ENCODE results near the gene TBX10.
"Not testable (repeated sequence)": the region's sequence is repeated elsewhere in the genome, so short reads cannot be mapped to it uniquely, and the experiment has no call there.

The TBX10 gene

GRCh38 chr11:67626131-67626833, 13.3 kb downstream of the TBX10 start:
- not testable (repeated sequence) for H3K36me3 ChIP-seq (replicated peaks in 1 of 2; ENCODE audit: control insufficient read depth in 2 of 2, insufficient read depth in 2 of 2, low read length in 2 of 2); H3K27ac ChIP-seq (replicated peaks; ENCODE audit: low read length)

GRCh38 chr11:67623795-67624194, 15.8 kb downstream of the TBX10 start:
- not testable (repeated sequence) for DNase-seq (ENCODE audit: low spot score)

More at GRCh38 chr11:67626131-67626833, 13.3 kb downstream of the TBX10 start:
- H3K79me1 ChIP-seq (ENCODE audit: low read depth, low read length); H3K4me1 ChIP-seq (ENCODE audit: control insufficient read depth in 2 of 2, insufficient read depth in 1 of 2, low read depth in 1 of 2, low read length in 2 of 2); H4K91ac ChIP-seq (ENCODE audit: low read depth, low read length, poor library complexity); H3K4ac ChIP-seq (ENCODE audit: low read length); H2BK120ac ChIP-seq (ENCODE audit: low read depth, low read length); H3K18ac ChIP-seq (ENCODE audit: low read length); H3K27me3 ChIP-seq (ENCODE audit: control insufficient read depth in 3 of 3, insufficient read depth in 3 of 3, low read depth in 1 of 3, low read length in 3 of 3); H3K4me2 ChIP-seq (ENCODE audit: insufficient read depth, low read length, poor library complexity, severe bottlenecking); H3K4me3 ChIP-seq (ENCODE audit: low read length in 2 of 2); H3K14ac ChIP-seq (ENCODE audit: low read length); H3K23ac ChIP-seq (ENCODE audit: low read depth, low read length, poor library complexity); H2BK12ac ChIP-seq (ENCODE audit: low read length); DNase-seq (ENCODE audit: low spot score); H3K9me3 ChIP-seq (replicated peaks in 1 of 2; ENCODE audit: control insufficient read depth in 2 of 2, insufficient read depth in 1 of 2, low read depth in 1 of 2, low read length in 2 of 2); H2BK15ac ChIP-seq (ENCODE audit: low read length); H3K9ac ChIP-seq (ENCODE audit: low read depth, low read length, poor library complexity); H2AK5ac ChIP-seq (ENCODE audit: low read depth, low read length); H2AFZ ChIP-seq (ENCODE audit: low read length); H2BK5ac ChIP-seq (ENCODE audit: low read length); H4K8ac ChIP-seq (ENCODE audit: low read depth, low read length): not testable (repeated sequence)
- WGBS, 2 donors (ENCODE audit: extremely low coverage in 2 of 2, insufficient read length in 2 of 2, insufficient replicate concordance in 1 of 2), result no CpG with 5 or more reads among the region's 10 CpGs

GRCh38 chr11:67622905-67623304, 16.7 kb downstream of the TBX10 start:
- not testable (repeated sequence) for H3K14ac ChIP-seq (ENCODE audit: low read length); H2BK120ac ChIP-seq (ENCODE audit: low read depth, low read length); H4K8ac ChIP-seq (ENCODE audit: low read depth, low read length); H4K91ac ChIP-seq (ENCODE audit: low read depth, low read length, poor library complexity); H3K27me3 ChIP-seq (ENCODE audit: control insufficient read depth in 3 of 3, insufficient read depth in 3 of 3, low read depth in 1 of 3, low read length in 3 of 3); H3K79me1 ChIP-seq (ENCODE audit: low read depth, low read length); H3K27ac ChIP-seq (replicated peaks; ENCODE audit: low read length); H3K4ac ChIP-seq (ENCODE audit: low read length); H2AFZ ChIP-seq (ENCODE audit: low read length); H2BK5ac ChIP-seq (ENCODE audit: low read length); H2AK5ac ChIP-seq (ENCODE audit: low read depth, low read length); H3K4me3 ChIP-seq (ENCODE audit: low read length in 2 of 2); H3K23ac ChIP-seq (ENCODE audit: low read depth, low read length, poor library complexity); DNase-seq (ENCODE audit: low spot score); H3K18ac ChIP-seq (ENCODE audit: low read length); H3K36me3 ChIP-seq (replicated peaks in 1 of 2; ENCODE audit: control insufficient read depth in 2 of 2, insufficient read depth in 2 of 2, low read length in 2 of 2); H3K4me2 ChIP-seq (ENCODE audit: insufficient read depth, low read length, poor library complexity, severe bottlenecking); H3K9ac ChIP-seq (ENCODE audit: low read depth, low read length, poor library complexity); H3K4me1 ChIP-seq (ENCODE audit: control insufficient read depth in 2 of 2, insufficient read depth in 1 of 2, low read depth in 1 of 2, low read length in 2 of 2); H2BK12ac ChIP-seq (ENCODE audit: low read length); H2BK15ac ChIP-seq (ENCODE audit: low read length); H3K9me3 ChIP-seq (replicated peaks in 1 of 2; ENCODE audit: control insufficient read depth in 2 of 2, insufficient read depth in 1 of 2, low read depth in 1 of 2, low read length in 2 of 2)
- WGBS, 2 donors (ENCODE audit: extremely low coverage in 2 of 2, insufficient read length in 2 of 2, insufficient replicate concordance in 1 of 2), result no CpG with 5 or more reads among the region's 7 CpGs

More at GRCh38 chr11:67623795-67624194, 15.8 kb downstream of the TBX10 start:
- H2BK120ac ChIP-seq (ENCODE audit: low read depth, low read length); H2BK12ac ChIP-seq (ENCODE audit: low read length); H3K4me1 ChIP-seq (ENCODE audit: control insufficient read depth in 2 of 2, insufficient read depth in 1 of 2, low read depth in 1 of 2, low read length in 2 of 2); H2BK5ac ChIP-seq (ENCODE audit: low read length); H3K14ac ChIP-seq (ENCODE audit: low read length); H3K9me3 ChIP-seq (replicated peaks in 1 of 2; ENCODE audit: control insufficient read depth in 2 of 2, insufficient read depth in 1 of 2, low read depth in 1 of 2, low read length in 2 of 2); H2BK15ac ChIP-seq (ENCODE audit: low read length); H3K27ac ChIP-seq (replicated peaks; ENCODE audit: low read length); H3K4me2 ChIP-seq (ENCODE audit: insufficient read depth, low read length, poor library complexity, severe bottlenecking); H3K4me3 ChIP-seq (ENCODE audit: low read length in 2 of 2); H3K79me1 ChIP-seq (ENCODE audit: low read depth, low read length); H3K27me3 ChIP-seq (ENCODE audit: control insufficient read depth in 3 of 3, insufficient read depth in 3 of 3, low read depth in 1 of 3, low read length in 3 of 3); H3K4ac ChIP-seq (ENCODE audit: low read length); H4K8ac ChIP-seq (ENCODE audit: low read depth, low read length); H4K91ac ChIP-seq (ENCODE audit: low read depth, low read length, poor library complexity); H2AFZ ChIP-seq (ENCODE audit: low read length); H3K36me3 ChIP-seq (replicated peaks in 1 of 2; ENCODE audit: control insufficient read depth in 2 of 2, insufficient read depth in 2 of 2, low read length in 2 of 2); H3K18ac ChIP-seq (ENCODE audit: low read length); H2AK5ac ChIP-seq (ENCODE audit: low read depth, low read length); H3K9ac ChIP-seq (ENCODE audit: low read depth, low read length, poor library complexity); H3K23ac ChIP-seq (ENCODE audit: low read depth, low read length, poor library complexity): not testable (repeated sequence)
- no CpG with 5 or more reads among the region's 1 CpG for WGBS, 2 donors (ENCODE audit: extremely low coverage in 2 of 2, insufficient read length in 2 of 2, insufficient replicate concordance in 1 of 2)

GRCh38 chr11:67621928-67622327, 17.6 kb downstream of the TBX10 start:
- H4K8ac ChIP-seq (ENCODE audit: low read depth, low read length); H2AK5ac ChIP-seq (ENCODE audit: low read depth, low read length); H3K23ac ChIP-seq (ENCODE audit: low read depth, low read length, poor library complexity); H3K14ac ChIP-seq (ENCODE audit: low read length); H2BK5ac ChIP-seq (ENCODE audit: low read length); H3K4ac ChIP-seq (ENCODE audit: low read length); H2BK15ac ChIP-seq (ENCODE audit: low read length); H3K18ac ChIP-seq (ENCODE audit: low read length); DNase-seq (ENCODE audit: low spot score); H3K9me3 ChIP-seq (replicated peaks in 1 of 2; ENCODE audit: control insufficient read depth in 2 of 2, insufficient read depth in 1 of 2, low read depth in 1 of 2, low read length in 2 of 2); H3K4me1 ChIP-seq (ENCODE audit: control insufficient read depth in 2 of 2, insufficient read depth in 1 of 2, low read depth in 1 of 2, low read length in 2 of 2); H2BK120ac ChIP-seq (ENCODE audit: low read depth, low read length); H2BK12ac ChIP-seq (ENCODE audit: low read length); H3K9ac ChIP-seq (ENCODE audit: low read depth, low read length, poor library complexity); H3K27me3 ChIP-seq (ENCODE audit: control insufficient read depth in 3 of 3, insufficient read depth in 3 of 3, low read depth in 1 of 3, low read length in 3 of 3); H3K27ac ChIP-seq (replicated peaks; ENCODE audit: low read length); H4K91ac ChIP-seq (ENCODE audit: low read depth, low read length, poor library complexity); H3K79me1 ChIP-seq (ENCODE audit: low read depth, low read length); H3K36me3 ChIP-seq (replicated peaks in 1 of 2; ENCODE audit: control insufficient read depth in 2 of 2, insufficient read depth in 2 of 2, low read length in 2 of 2); H2AFZ ChIP-seq (ENCODE audit: low read length): not testable (repeated sequence)
- WGBS, 2 donors (ENCODE audit: extremely low coverage in 2 of 2, insufficient read length in 2 of 2, insufficient replicate concordance in 1 of 2), result no CpG with 5 or more reads among the region's 3 CpGs
- Histone ChIP-seq H3K4me3 (ENCODE audit: low read length in 2 of 2) (peak overlapping the region in 1 of 2 donors; percentile 15), H3K4me2 (ENCODE audit: insufficient read depth, low read length, poor library complexity, severe bottlenecking) (peak overlapping the region; percentile 23)

Data from neuronal stem cell (in vitro differentiated cells).